ENCODE data around the gene TDRD1. TPM values are rescaled to one million over a fixed set of nuclear protein-coding genes. Genes with fewer than 3 reads are reported as not detected.

Gene TDRD1
- total and polyA plus RNA-seq, 9 of the 15 experiments (the other 6 are each of a cell fraction or from before 2014, with no cell fraction given) = not detected

DNA sequence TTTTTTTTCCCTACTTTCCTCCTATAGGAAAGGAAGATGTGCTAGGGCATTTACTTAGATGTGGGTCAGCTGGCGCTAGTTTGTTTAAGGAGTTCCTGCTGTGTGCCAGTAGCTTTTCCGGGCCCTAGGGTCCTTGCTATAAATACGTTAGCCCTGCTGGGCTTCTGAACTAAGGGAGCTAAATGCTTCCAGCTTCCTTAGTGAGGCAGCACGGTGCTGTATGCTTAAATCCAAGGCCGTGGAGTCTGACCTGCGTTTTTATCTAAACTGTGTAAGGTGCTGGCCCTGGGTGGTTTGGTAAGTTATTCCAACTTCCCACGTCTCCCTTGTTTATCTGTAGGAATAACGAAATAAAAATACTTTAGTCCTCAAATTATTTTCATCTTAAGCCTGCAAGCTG, 594 bp downstream of the TDRD1 start:
- no peaks in the 10 kb centered on the region for H3K36me3 ChIP-seq (ENCODE audit: control insufficient read depth, insufficient read depth, low read length)
- in situ Hi-C loops (cut with MboI) (no loop called here), intact Hi-C loops (cut with micrococcal nuclease) (no loop called here)
- FAIRE-seq = no peak
- no peak overlapping the region for H3K4me2 ChIP-seq (ENCODE audit: insufficient read depth, low read length)
- no peak for DNase-seq (ENCODE audit: extremely low read depth in 1 of 4, low spot score in 3 of 4)
- no peaks in the 10 kb centered on the region for H3K79me2 ChIP-seq (ENCODE audit: control insufficient read depth, insufficient read depth, low read length)
- H3K4me3 ChIP-seq = no peak overlapping the region
- CTCF ChIA-PET (ENCODE audit: low intra/inter-chr PET ratio) = no interaction called here
- POLR2A ChIA-PET = no interaction called here
- WGBS (ENCODE audit: insufficient coverage, low coverage, missing lambda C conversion rate) = 10% methylated on average over 8 of the region's 8 CpGs
- no peaks in the 10 kb centered on the region for H4K20me1 ChIP-seq (replicated peaks; ENCODE audit: control insufficient read depth, insufficient read depth, low read length)
- H2AFZ ChIP-seq (ENCODE audit: low read depth, low read length) = no peak overlapping the region
- H3K4me1 ChIP-seq (replicated peaks in 1 of 2; ENCODE audit: control insufficient read depth in 2 of 2, insufficient read depth in 2 of 2, low read length in 2 of 2) = no peaks in the 10 kb centered on the region; a peak in 1 of 5 replicates
- no peaks in the 10 kb centered on the region; a peak in 2 of 5 replicates for H3K27me3 ChIP-seq (ENCODE audit: control insufficient read depth in 2 of 2, insufficient read depth in 2 of 2, low read length in 2 of 2)
- no peaks in the 10 kb centered on the region for H3K9me3 ChIP-seq (replicated peaks; ENCODE audit: control insufficient read depth, insufficient read depth, low read depth, low read length)
- no peak overlapping the region for H3K9ac ChIP-seq (ENCODE audit: insufficient read depth in 1 of 2, low read depth in 2 of 2, low read length in 2 of 2)
- no peak overlapping the region for H3K27ac ChIP-seq (ENCODE audit: extremely low read depth, low read depth, low read length)
- peak; percentile 38; the same call in 1 of the 3 replicates for ATAC-seq
- no peaks in the 10 kb centered on the region for H3K9me1 ChIP-seq (ENCODE audit: control insufficient read depth, insufficient read depth, low read length)
- BruUV-seq (replicated peaks) = no TSS peak
- no peak for TF ChIP-seq GABPB2 (CRISPR knock-in tag; conservative IDR thresholded peaks at IDR 0.05)
- no peak for TF ChIP-seq PHF8 (IDR thresholded peaks at IDR 0.05; ENCODE audit: borderline replicate concordance, low read length)
- TF ChIP-seq ZNF583 (CRISPR knock-in tag; IDR thresholded peaks at IDR 0.05) = no peak
- no peak for TF ChIP-seq ZNF12 (CRISPR knock-in tag; IDR thresholded peaks at IDR 0.05)
- no peak for TF ChIP-seq SREBF1 (IDR thresholded peaks at IDR 0.05; ENCODE audit: borderline replicate concordance, low read depth, low read length)
- TF ChIP-seq GATAD2B (IDR thresholded peaks at IDR 0.05; ENCODE audit: borderline replicate concordance) = no peak
- TF ChIP-seq SMAD1 (IDR thresholded peaks at IDR 0.05; ENCODE audit: low read depth, low read length, partially characterized antibody) = no peak
- TF ChIP-seq STAT5B (CRISPR knock-in tag; IDR thresholded peaks at IDR 0.05) = no peak
- no peak for TF ChIP-seq POU5F1 (IDR thresholded peaks at IDR 0.05; ENCODE audit: borderline replicate concordance, low read depth, low read length, partially characterized antibody)
- TF ChIP-seq CUX1 (CRISPR knock-in tag; IDR thresholded peaks at IDR 0.05) = no peak
- TF ChIP-seq, protein P1, sequence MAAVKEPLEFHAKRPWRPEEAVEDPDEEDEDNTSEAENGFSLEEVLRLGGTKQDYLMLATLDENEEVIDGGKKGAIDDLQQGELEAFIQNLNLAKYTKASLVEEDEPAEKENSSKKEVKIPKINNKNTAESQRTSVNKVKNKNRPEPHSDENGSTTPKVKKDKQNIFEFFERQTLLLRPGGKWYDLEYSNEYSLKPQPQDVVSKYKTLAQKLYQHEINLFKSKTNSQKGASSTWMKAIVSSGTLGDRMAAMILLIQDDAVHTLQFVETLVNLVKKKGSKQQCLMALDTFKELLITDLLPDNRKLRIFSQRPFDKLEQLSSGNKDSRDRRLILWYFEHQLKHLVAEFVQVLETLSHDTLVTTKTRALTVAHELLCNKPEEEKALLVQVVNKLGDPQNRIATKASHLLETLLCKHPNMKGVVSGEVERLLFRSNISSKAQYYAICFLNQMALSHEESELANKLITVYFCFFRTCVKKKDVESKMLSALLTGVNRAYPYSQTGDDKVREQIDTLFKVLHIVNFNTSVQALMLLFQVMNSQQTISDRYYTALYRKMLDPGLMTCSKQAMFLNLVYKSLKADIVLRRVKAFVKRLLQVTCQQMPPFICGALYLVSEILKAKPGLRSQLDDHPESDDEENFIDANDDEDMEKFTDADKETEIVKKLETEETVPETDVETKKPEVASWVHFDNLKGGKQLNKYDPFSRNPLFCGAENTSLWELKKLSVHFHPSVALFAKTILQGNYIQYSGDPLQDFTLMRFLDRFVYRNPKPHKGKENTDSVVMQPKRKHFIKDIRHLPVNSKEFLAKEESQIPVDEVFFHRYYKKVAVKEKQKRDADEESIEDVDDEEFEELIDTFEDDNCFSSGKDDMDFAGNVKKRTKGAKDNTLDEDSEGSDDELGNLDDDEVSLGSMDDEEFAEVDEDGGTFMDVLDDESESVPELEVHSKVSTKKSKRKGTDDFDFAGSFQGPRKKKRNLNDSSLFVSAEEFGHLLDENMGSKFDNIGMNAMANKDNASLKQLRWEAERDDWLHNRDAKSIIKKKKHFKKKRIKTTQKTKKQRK (IDR thresholded peaks at IDR 0.05; ENCODE audit: borderline replicate concordance, low read depth, low read length) = no peak
- TF ChIP-seq, protein P2, sequence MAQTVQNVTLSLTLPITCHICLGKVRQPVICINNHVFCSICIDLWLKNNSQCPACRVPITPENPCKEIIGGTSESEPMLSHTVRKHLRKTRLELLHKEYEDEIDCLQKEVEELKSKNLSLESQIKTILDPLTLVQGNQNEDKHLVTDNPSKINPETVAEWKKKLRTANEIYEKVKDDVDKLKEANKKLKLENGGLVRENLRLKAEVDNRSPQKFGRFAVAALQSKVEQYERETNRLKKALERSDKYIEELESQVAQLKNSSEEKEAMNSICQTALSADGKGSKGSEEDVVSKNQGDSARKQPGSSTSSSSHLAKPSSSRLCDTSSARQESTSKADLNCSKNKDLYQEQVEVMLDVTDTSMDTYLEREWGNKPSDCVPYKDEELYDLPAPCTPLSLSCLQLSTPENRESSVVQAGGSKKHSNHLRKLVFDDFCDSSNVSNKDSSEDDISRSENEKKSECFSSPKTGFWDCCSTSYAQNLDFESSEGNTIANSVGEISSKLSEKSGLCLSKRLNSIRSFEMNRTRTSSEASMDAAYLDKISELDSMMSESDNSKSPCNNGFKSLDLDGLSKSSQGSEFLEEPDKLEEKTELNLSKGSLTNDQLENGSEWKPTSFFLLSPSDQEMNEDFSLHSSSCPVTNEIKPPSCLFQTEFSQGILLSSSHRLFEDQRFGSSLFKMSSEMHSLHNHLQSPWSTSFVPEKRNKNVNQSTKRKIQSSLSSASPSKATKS (CRISPR knock-in tag; IDR thresholded peaks at IDR 0.05) = no peak
